Left ventricle myocardium inferior (tissue), 1 donor: ENCODE measurements around the gene CTNNA1. TPM values are rescaled to one million over a fixed set of nuclear protein-coding genes. Genes with fewer than 3 reads are reported as not detected.

ENCODE experiments used
- DNase-seq: peaks from one replicate; pipeline ENCODE4 v3.0.0-alpha.2; 2020
- H3K27ac ChIP-seq: fragments of 200-600 bp; replicated peaks from 2 replicates; pipeline ENCODE4 v1.8.0; 2021
- H3K27me3 ChIP-seq: fragments of 200-600 bp; 2 replicates; pipeline ENCODE4 v1.8.0; 2021; ENCODE audit warnings: low read depth
- H3K36me3 ChIP-seq: fragments of 200-600 bp; 2 replicates; pipeline ENCODE4 v1.8.0; 2021
- H3K4me1 ChIP-seq: fragments of 200-600 bp; 2 replicates; pipeline ENCODE4 v1.8.0; 2021
- H3K4me3 ChIP-seq: fragments of 200-600 bp; 2 replicates; pipeline ENCODE4 v1.8.0; 2021; ENCODE audit warnings: mild to moderate bottlenecking, moderate library complexity
- H3K9me3 ChIP-seq: fragments of 200-600 bp; replicated peaks from 2 replicates; pipeline ENCODE4 v1.8.0; 2021
- intact Hi-C: fragments of 100-400 bp; cut with micrococcal nuclease; formaldehyde crosslinking; loops from one replicate; pipeline ENCODE4 v1.11.0; 2022
- total RNA-seq: library from RNA; stranded (reverse); fragmentation: NEBNext Ultra II Directional; extraction: Animal tissue kit (Norgen Biotek cat#: 25700); gene quantifications from one replicate; pipeline ENCODE4 v1.2.1, GENCODE V29; 2021
- TF ChIP-seq, protein P1 (sequence below): fragments of 200-600 bp; IDR thresholded peaks from 2 replicates; pipeline ENCODE4 v1.8.0; 2021; ENCODE audit warnings: antibody characterized with exemption, mild to moderate bottlenecking, borderline replicate concordance
- donor health status: DM: no; HTN: yes; CAD: no; lungs with severe emphysema.

The CTNNA1 gene
- total RNA-seq, 1 donor from 2014 or later = 341 TPM

DNA sequence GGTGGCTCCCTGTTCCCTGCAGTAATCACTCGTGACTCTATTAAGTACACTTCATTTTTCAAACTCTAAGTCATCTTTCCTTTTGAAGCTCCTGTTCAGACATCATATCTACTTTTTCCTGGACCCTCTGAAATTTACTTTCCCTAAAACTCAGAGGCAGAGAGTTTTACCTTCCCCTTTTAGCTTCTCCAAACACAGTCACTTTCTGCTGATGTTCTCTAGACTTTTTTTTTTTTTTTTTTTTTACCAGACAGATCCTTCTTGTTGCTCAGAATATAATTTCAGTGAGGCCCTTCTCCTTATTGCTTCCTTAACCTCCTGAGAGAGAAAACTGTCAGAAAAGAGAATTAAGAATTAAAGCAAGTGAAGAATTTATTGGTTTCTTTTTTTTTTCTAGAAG lies 208.5 kb downstream of the CTNNA1 start:
- H3K36me3 ChIP-seq = no peaks in the 10 kb centered on the region
- H3K27ac ChIP-seq = no peak overlapping the region
- H3K27me3 ChIP-seq = no peaks in the 10 kb centered on the region
- H3K9me3 ChIP-seq = no peaks in the 10 kb centered on the region
- intact Hi-C loops = no loop called here
- DNase-seq = no peak
- no peak overlapping the region for H3K4me3 ChIP-seq
- peaks cover 18% of the 10 kb centered on the region for H3K4me1 ChIP-seq
- TF ChIP-seq, protein P1, sequence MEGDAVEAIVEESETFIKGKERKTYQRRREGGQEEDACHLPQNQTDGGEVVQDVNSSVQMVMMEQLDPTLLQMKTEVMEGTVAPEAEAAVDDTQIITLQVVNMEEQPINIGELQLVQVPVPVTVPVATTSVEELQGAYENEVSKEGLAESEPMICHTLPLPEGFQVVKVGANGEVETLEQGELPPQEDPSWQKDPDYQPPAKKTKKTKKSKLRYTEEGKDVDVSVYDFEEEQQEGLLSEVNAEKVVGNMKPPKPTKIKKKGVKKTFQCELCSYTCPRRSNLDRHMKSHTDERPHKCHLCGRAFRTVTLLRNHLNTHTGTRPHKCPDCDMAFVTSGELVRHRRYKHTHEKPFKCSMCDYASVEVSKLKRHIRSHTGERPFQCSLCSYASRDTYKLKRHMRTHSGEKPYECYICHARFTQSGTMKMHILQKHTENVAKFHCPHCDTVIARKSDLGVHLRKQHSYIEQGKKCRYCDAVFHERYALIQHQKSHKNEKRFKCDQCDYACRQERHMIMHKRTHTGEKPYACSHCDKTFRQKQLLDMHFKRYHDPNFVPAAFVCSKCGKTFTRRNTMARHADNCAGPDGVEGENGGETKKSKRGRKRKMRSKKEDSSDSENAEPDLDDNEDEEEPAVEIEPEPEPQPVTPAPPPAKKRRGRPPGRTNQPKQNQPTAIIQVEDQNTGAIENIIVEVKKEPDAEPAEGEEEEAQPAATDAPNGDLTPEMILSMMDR = no peak

DNA sequence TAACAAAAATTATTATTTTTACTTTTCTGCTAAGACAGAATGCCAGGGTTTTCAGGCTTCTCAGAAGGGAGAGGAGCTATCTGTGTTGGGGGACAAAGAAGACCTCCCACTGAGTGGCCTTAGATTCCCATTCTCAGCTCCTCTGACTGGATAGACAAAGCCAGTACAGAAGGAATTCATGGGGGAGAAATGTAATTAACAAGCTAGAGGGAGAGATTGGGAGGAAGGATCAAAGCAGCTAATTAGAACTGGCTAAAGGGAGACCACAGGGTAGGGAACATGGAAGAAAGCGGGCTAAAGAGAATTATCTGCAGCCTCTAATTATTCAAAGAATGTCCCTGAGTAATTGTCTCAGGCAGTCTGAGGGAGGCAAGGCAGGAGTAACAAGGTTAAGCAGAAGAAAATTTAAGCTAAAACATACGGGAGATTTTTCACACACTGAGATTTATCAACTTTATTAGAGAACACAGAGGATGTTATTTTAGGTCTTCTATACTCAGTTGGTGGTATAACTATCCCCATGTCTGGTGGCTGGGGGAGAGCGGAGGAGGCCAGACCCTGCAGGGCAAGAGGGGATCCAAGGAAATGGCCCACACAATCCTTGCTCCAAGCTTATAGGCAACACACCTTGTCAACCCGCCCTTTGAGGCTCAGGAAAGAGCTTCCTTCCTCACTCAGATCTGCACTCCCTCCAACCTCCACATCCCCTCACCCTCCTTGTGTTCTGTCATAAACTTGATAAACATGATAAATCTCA lies 209.6 kb downstream of the CTNNA1 start:
- no peak overlapping the region for H3K4me3 ChIP-seq
- H3K36me3 ChIP-seq = no peaks in the 10 kb centered on the region
- intact Hi-C loops = no loop called here
- no peaks in the 10 kb centered on the region for H3K9me3 ChIP-seq
- DNase-seq = no peak
- no peak overlapping the region for H3K27ac ChIP-seq
- peaks cover 29% of the 10 kb centered on the region for H3K4me1 ChIP-seq
- TF ChIP-seq, protein P1 = no peak
- H3K27me3 ChIP-seq = no peaks in the 10 kb centered on the region

DNA sequence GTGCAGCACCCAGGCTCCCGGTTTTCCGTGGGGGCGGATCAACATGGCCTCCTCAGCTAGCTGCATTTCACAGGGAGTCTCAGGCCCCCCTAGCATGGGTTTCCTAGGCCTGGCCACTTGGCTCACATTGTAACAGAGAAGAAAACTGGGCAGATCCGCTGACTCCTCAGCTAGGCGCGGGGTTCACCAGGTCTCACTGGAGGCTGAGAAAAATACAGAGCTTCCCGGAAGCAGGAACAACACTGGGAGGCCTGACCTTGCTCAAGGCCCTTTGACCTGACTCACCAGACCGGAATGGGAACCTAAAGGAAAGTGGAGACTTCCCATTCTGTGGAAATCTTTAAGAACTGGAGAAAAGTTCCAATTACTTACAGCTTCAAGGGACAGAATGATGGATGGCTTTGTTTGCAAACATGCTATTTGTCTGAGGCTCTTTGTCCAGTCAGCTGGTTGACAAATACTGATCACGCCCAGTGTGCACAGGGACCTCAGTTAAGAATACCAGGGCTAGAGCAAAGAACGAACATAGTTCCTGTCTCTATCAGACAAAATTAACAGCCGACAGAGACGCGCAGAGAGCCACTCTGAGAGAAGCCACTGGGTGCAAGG lies 210.6 kb downstream of the CTNNA1 start:
- Histone ChIP-seq H3K4me3 (no peak overlapping the region), H3K9me3 (no peaks in the 10 kb centered on the region), H3K27ac (no peak overlapping the region), H3K4me1 (peaks cover 39% of the 10 kb centered on the region), H3K36me3 (no peaks in the 10 kb centered on the region), H3K27me3 (no peaks in the 10 kb centered on the region)
- TF ChIP-seq, protein P1 = no peak
- intact Hi-C loops = no loop called here
- DNase-seq = no peak

DNA sequence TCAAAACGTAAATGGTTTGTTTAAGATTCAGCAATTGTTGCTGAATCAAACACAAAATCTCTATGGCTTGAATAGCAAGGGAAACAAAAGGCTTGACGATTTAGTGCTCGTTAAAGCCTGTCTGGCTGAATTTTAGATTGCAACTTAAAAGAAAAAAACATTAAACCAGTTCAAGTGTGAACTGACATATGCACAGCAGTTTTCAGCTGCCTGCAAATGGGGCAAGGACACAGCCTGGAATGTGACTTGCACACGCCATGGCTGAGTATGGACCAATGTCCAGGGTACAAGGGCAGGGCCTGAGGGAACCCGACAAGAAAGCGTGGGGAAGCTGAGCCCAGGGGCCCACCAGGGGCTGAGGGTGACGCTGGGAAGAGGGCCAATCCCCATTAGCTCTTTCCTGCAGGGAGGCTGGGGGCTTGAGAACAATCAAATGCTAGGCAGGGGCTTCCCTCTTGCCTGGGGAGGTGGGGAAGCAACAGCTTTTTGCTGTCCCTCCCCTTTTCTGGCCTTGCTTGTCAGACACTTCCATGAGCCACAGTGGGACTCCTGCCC lies 211.5 kb downstream of the CTNNA1 start:
- no peak for DNase-seq
- TF ChIP-seq, protein P1 = no peak
- intact Hi-C loops = no loop called here
- H3K4me3 ChIP-seq = no peak overlapping the region
- H3K4me1 ChIP-seq = peaks cover 48% of the 10 kb centered on the region
- H3K27ac ChIP-seq = no peak overlapping the region
- H3K36me3 ChIP-seq = no peaks in the 10 kb centered on the region
- no peaks in the 10 kb centered on the region for H3K9me3 ChIP-seq
- H3K27me3 ChIP-seq = no peaks in the 10 kb centered on the region

DNA sequence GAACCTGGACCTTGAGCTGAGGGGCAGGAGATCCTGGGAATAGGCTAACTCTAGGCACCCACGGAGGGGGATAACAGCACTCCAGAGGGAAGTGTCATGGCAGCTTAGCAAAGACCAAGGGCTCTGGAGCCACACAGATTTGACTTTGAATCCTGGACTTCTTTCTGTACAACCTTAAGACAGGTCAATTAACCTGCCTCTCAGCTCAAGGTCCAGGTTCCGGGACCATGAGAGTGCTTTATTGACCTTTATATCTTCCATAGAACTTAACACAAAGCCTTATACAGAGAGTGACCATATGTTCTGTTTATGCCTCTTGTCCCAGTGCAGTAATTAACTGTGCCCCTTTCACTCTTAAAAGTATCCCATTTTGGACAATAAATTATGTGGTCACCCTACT lies 212.4 kb downstream of the CTNNA1 start:
- Histone ChIP-seq H3K9me3 (no peaks in the 10 kb centered on the region), H3K36me3 (no peaks in the 10 kb centered on the region), H3K4me1 (peaks cover 55% of the 10 kb centered on the region), H3K27ac (no peak overlapping the region), H3K4me3 (no peak overlapping the region), H3K27me3 (no peaks in the 10 kb centered on the region)
- TF ChIP-seq, protein P1 = no peak
- no peak for DNase-seq
- intact Hi-C loops = no loop called here
